Kidney epithelial cell (primary cell): ENCODE results near the gene DDX3Y. TPM values are rescaled to one million over a fixed set of nuclear protein-coding genes. Genes with fewer than 3 reads are reported as not detected.

Experiments
- DNase-seq: peaks from one replicate; pipeline ENCODE4 v3.0.0-alpha.2; 2010; ENCODE audit warnings: low read depth
- H3K27me3 ChIP-seq: 2 replicates; pipeline ENCODE4 v1.6.0; 2011; ENCODE audit warnings: low read length; ENCODE audit not compliant: control insufficient read depth, insufficient read depth
- H3K36me3 ChIP-seq: 2 replicates; pipeline ENCODE4 v1.5.1; 2011; ENCODE audit warnings: low read length; ENCODE audit not compliant: control insufficient read depth, insufficient read depth
- H3K4me3 ChIP-seq: 2 replicates; pipeline ENCODE4 v1.5.1; 2011; ENCODE audit warnings: low read depth, mild to moderate bottlenecking, control low read depth, low read length
- total RNA-seq: library from RNA; depleted of rRNA; stranded (reverse); fragments of >200 nt; gene quantifications from 2 replicates; pipeline ENCODE4 v1.2.3, GENCODE V29; 2015
- TF ChIP-seq, protein P1 (sequence below): IDR thresholded peaks from 2 replicates; pipeline ENCODE4 v1.5.1; 2011; ENCODE audit warnings: mild to moderate bottlenecking, moderate library complexity, low read length, control low read depth, inconsistent platforms; ENCODE audit not compliant: insufficient read depth, poor library complexity, severe bottlenecking

DDX3Y gene
- total RNA-seq, 1 donor from 2014 or later, result 30.4 TPM

DNA sequence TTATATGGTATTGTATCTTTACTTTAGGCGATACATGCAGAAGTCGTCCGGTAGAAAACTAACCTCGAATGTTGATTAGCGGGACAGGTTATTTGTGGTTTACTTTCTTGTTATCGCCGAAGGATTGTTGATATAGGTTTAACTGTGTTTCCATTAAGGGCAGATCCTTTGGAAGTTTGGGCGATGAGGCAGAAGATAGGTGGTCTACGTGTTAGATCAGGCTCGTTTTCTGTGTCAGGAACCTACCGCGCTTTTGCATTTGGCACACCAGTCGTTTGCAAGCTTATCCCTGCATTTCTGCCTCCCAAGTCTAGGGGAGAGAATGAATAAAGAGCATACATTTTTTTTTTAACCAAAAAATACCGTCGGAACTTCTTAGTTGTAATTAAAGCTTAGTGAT, 1.2 kb downstream of the DDX3Y start:
- no peak for DNase-seq
- TF ChIP-seq, protein P1, sequence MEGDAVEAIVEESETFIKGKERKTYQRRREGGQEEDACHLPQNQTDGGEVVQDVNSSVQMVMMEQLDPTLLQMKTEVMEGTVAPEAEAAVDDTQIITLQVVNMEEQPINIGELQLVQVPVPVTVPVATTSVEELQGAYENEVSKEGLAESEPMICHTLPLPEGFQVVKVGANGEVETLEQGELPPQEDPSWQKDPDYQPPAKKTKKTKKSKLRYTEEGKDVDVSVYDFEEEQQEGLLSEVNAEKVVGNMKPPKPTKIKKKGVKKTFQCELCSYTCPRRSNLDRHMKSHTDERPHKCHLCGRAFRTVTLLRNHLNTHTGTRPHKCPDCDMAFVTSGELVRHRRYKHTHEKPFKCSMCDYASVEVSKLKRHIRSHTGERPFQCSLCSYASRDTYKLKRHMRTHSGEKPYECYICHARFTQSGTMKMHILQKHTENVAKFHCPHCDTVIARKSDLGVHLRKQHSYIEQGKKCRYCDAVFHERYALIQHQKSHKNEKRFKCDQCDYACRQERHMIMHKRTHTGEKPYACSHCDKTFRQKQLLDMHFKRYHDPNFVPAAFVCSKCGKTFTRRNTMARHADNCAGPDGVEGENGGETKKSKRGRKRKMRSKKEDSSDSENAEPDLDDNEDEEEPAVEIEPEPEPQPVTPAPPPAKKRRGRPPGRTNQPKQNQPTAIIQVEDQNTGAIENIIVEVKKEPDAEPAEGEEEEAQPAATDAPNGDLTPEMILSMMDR, result no peak
- no peak overlapping the region for H3K4me3 ChIP-seq
- H3K36me3 ChIP-seq, result no peaks in the 10 kb centered on the region
- no peaks in the 10 kb centered on the region for H3K27me3 ChIP-seq

DNA sequence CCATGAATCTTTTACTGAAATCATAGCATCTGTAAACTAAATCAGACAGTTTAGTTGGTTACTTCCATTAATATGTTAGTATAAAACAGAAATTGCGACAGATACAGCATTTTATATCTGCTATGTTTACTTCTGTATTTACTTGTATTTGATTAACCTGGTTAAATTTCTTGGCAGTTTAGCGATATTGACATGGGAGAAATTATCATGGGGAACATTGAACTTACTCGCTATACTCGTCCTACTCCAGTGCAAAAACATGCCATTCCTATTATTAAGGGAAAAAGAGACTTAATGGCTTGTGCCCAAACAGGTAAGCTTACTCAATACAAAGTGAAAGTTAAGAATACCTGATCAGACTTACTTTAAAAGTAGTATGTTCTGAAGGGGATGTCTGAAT, 8.9 kb downstream of the DDX3Y start:
- no peaks in the 10 kb centered on the region for H3K27me3 ChIP-seq
- no peak for DNase-seq
- TF ChIP-seq, protein P1, result no peak
- no peak overlapping the region for H3K4me3 ChIP-seq
- H3K36me3 ChIP-seq, result no peaks in the 10 kb centered on the region

DNA sequence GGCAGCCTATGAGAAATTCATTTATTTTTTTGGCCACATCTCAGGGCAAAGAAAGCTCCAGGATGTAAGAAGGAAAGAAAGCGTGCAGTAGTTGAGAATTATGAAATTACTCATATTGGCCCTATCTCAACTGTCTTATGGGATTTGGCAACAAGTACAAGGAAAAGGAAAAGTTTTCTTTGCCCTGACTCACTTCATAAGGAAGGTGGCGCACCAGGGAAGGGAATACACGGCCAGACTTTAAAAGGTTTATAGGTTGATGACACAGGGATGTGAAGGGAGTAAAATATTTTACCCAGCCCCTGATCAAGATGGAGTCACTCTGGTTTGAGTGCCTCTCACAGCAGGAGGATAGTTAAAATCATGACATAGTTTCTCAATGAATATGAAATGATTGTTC, 23.4 kb downstream of the DDX3Y start:
- TF ChIP-seq, protein P1, result no peak

DNA sequence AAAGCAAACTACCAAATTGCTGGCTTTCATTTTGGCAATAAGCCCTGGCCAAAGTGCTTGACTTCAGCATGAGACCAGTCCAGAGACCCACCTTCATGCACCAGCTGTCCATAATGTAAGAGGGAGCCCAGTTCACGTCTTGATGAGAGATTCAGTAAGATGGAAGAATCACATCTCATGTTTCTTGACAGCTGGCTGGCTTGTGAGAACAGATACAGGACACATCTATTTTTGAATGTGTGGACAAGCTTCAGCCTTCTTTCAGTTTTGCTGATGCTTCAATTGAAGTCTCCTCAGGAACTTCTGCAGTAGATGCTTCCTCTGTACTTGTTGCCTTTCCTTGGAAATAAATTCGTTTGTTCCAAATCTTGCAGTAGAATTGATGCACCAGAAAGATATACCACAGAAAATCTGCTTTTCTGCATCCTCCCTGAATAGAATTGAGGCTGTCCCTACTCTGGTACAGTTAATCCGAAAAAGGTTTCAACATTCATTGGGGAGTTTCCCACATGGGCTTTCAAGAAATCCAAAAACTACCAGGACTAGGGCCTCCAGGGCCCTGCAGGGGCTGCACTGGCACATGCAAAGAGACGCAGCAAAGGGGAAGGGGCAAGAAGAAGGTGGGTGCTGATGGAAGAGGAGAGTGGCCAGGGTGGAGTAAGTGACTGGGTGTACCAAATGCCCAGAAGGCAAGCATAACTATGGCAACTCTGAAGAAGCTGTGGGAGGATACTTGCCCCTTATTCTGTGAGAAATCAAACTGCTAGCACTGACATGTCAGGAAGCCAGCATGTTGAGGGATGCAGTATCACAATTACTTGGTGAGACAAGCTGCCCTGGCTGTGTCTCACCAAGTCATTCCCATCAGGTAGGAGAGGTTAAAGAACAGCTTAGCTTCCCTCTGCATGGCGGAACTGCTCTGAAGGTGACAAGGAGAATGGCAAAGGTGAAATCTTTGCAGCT, 37.3 kb downstream of the DDX3Y start:
- TF ChIP-seq, protein P1, result no peak
- no peak for DNase-seq
- H3K4me3 ChIP-seq, result no peak overlapping the region
- H3K27me3 ChIP-seq, result no peaks in the 10 kb centered on the region
- no peaks in the 10 kb centered on the region for H3K36me3 ChIP-seq

More for the DNA sequence above, 23.4 kb downstream of the DDX3Y start:
- H3K27me3 ChIP-seq, result no peaks in the 10 kb centered on the region
- H3K4me3 ChIP-seq, result no peak overlapping the region
- DNase-seq, result no peak
- no peaks in the 10 kb centered on the region for H3K36me3 ChIP-seq

Other genes with a start within 250 kb of the DDX3Y start
- 24.6 and 27.8 TPM in 2 replicates for gene USP9Y, start 203.6 kb upstream of the DDX3Y start, total RNA-seq